IPS DF 6.9 (cell line): ENCODE data around the gene ZIC5.

Source experiments
- DNase-seq: peaks from one replicate; pipeline ENCODE4 v3.0.0-alpha.2; 2013; ENCODE audit warnings: low read depth, low spot score
- H3K27ac ChIP-seq: one replicate; pipeline ENCODE4 v1.5.1; 2013; ENCODE audit warnings: low read length, control low read depth
- H3K27me3 ChIP-seq: 2 replicates; pipeline ENCODE4 v1.6.1; 2013; ENCODE audit warnings: mild to moderate bottlenecking, low read length; ENCODE audit not compliant: control insufficient read depth, insufficient read depth
- H3K36me3 ChIP-seq: 2 replicates; pipeline ENCODE4 v1.6.1; 2013; ENCODE audit warnings: low read length; ENCODE audit not compliant: control insufficient read depth, insufficient read depth
- H3K4me1 ChIP-seq: 2 replicates; pipeline ENCODE4 v1.6.1; 2013; ENCODE audit warnings: low read length; ENCODE audit not compliant: control insufficient read depth, insufficient read depth
- H3K4me3 ChIP-seq: 2 replicates; pipeline ENCODE4 v1.5.1; 2013; ENCODE audit warnings: mild to moderate bottlenecking, low read length
- H3K9me3 ChIP-seq: 2 replicates; pipeline ENCODE4 v1.6.1; 2013; ENCODE audit warnings: low read length, inconsistent platforms; ENCODE audit not compliant: control insufficient read depth, insufficient read depth
- WGBS: extraction: QIAGEN DNeasy Blood & Tissue Kit; methylation state at CpG from one replicate; pipeline ENCODE4 v1.1.7; 2013; ENCODE audit warnings: mixed read lengths, missing lambda C conversion rate; ENCODE audit not compliant: insufficient read length, insufficient coverage; 5-methylcytosine and 5-hydroxymethylcytosine counted together

ZIC5 gene

GRCh38 chr13:99935772-99936171, 35.8 kb downstream of the ZIC5 start:
- Histone ChIP-seq H3K27me3 (no peaks in the 10 kb centered on the region), H3K4me3 (no peak overlapping the region), H3K4me1 (no peaks in the 10 kb centered on the region), H3K36me3 (no peaks in the 10 kb centered on the region), H3K27ac (no peak overlapping the region), H3K9me3 (no peaks in the 10 kb centered on the region)
- WGBS = no CpG with 5 or more reads among the region's 2 CpGs
- no peak for DNase-seq

GRCh38 chr13:99932912-99933311, 38.7 kb downstream of the ZIC5 start:
- H3K4me1 ChIP-seq = no peaks in the 10 kb centered on the region
- no peaks in the 10 kb centered on the region for H3K36me3 ChIP-seq
- no CpG with 5 or more reads among the region's 5 CpGs for WGBS
- H3K9me3 ChIP-seq = no peaks in the 10 kb centered on the region
- no peaks in the 10 kb centered on the region for H3K27me3 ChIP-seq
- no peak overlapping the region for H3K4me3 ChIP-seq
- no peak for DNase-seq
- no peak overlapping the region for H3K27ac ChIP-seq

- no CpG with 5 or more reads among the region's 5 CpGs for WGBS
- no peak overlapping the region for H3K27ac ChIP-seq
- no peaks in the 10 kb centered on the region for H3K27me3 ChIP-seq
- no peaks in the 10 kb centered on the region for H3K36me3 ChIP-seq
- no peaks in the 10 kb centered on the region for H3K4me1 ChIP-seq
- H3K4me3 ChIP-seq = no peak overlapping the region
- H3K9me3 ChIP-seq = no peaks in the 10 kb centered on the region
- DNase-seq = no peak
Measured at GRCh38 chr13:99930925-99931324, 40.6 kb downstream of the ZIC5 start.

GRCh38 chr13:99929866-99930265, 41.7 kb downstream of the ZIC5 start:
- no peaks in the 10 kb centered on the region for H3K9me3 ChIP-seq
- no peaks in the 10 kb centered on the region for H3K4me1 ChIP-seq
- H3K36me3 ChIP-seq = no peaks in the 10 kb centered on the region
- H3K4me3 ChIP-seq = no peak overlapping the region
- DNase-seq = no peak
- WGBS = no CpG with 5 or more reads among the region's 7 CpGs
- no peaks in the 10 kb centered on the region for H3K27me3 ChIP-seq
- no peak overlapping the region for H3K27ac ChIP-seq

GRCh38 chr13:99926014-99926731, 45.4 kb downstream of the ZIC5 start:
- Histone ChIP-seq H3K27me3 (no peaks in the 10 kb centered on the region), H3K9me3 (no peaks in the 10 kb centered on the region), H3K36me3 (no peaks in the 10 kb centered on the region), H3K27ac (no peak overlapping the region), H3K4me1 (no peaks in the 10 kb centered on the region), H3K4me3 (no peak overlapping the region)
- WGBS = no CpG with 5 or more reads among the region's 29 CpGs
- DNase-seq = no peak

GRCh38 chr13:99923877-99924582, 47.5 kb downstream of the ZIC5 start:
- H3K9me3 ChIP-seq = no peaks in the 10 kb centered on the region
- H3K27ac ChIP-seq = no peak overlapping the region
- H3K27me3 ChIP-seq = no peaks in the 10 kb centered on the region
- H3K4me1 ChIP-seq = no peaks in the 10 kb centered on the region
- WGBS = no CpG with 5 or more reads among the region's 6 CpGs
- no peaks in the 10 kb centered on the region for H3K36me3 ChIP-seq
- H3K4me3 ChIP-seq = no peak overlapping the region
- no peak for DNase-seq

- no peaks in the 10 kb centered on the region for H3K27me3 ChIP-seq
- DNase-seq = no peak
- H3K4me3 ChIP-seq = no peak overlapping the region
- no peaks in the 10 kb centered on the region for H3K4me1 ChIP-seq
- no peak overlapping the region for H3K27ac ChIP-seq
- no peaks in the 10 kb centered on the region for H3K36me3 ChIP-seq
- no peaks in the 10 kb centered on the region for H3K9me3 ChIP-seq
- no CpG with 5 or more reads among the region's 20 CpGs for WGBS
Measured at GRCh38 chr13:99922631-99923404, 48.7 kb downstream of the ZIC5 start.

- no peak for DNase-seq
- no peaks in the 10 kb centered on the region for H3K9me3 ChIP-seq
- no peaks in the 10 kb centered on the region for H3K4me1 ChIP-seq
- no peak overlapping the region for H3K27ac ChIP-seq
- H3K27me3 ChIP-seq = no peaks in the 10 kb centered on the region
- no peaks in the 10 kb centered on the region for H3K36me3 ChIP-seq
- no peak overlapping the region for H3K4me3 ChIP-seq
- whole genome bisulfite sequencing = no CpG with 5 or more reads among the region's 2 CpGs
Measured at GRCh38 chr13:99919132-99919531, 52.4 kb downstream of the ZIC5 start.

GRCh38 chr13:99916366-99917103, 55.0 kb downstream of the ZIC5 start:
- no peak for DNase-seq
- no peaks in the 10 kb centered on the region for H3K36me3 ChIP-seq
- H3K4me1 ChIP-seq = no peaks in the 10 kb centered on the region; the same call in 1 of the 2 replicates
- no CpG with 5 or more reads among the region's 10 CpGs for WGBS
- H3K27ac ChIP-seq = no peak overlapping the region
- no peak overlapping the region for H3K4me3 ChIP-seq
- no peaks in the 10 kb centered on the region for H3K9me3 ChIP-seq
- H3K27me3 ChIP-seq = no peaks in the 10 kb centered on the region

- no CpG with 5 or more reads among the region's 7 CpGs for WGBS
- H3K4me3 ChIP-seq = no peak overlapping the region
- no peak overlapping the region for H3K27ac ChIP-seq
- no peaks in the 10 kb centered on the region; the same call in 1 of the 2 replicates for H3K4me1 ChIP-seq
- H3K9me3 ChIP-seq = no peaks in the 10 kb centered on the region
- no peaks in the 10 kb centered on the region for H3K27me3 ChIP-seq
- H3K36me3 ChIP-seq = no peaks in the 10 kb centered on the region
- DNase-seq = no peak
Measured at GRCh38 chr13:99913167-99913566, 58.4 kb downstream of the ZIC5 start.
